HG02759 (cell line): Measurements from ENCODE around the gene CREB3L1.
A peak's percentile ranks its signal among the peaks of the same experiment; 100 is the strongest.

Source experiments
- ATAC-seq: cut with Tn5 transposase; IDR thresholded peaks from one replicate; pipeline ENCODE4 v1.9.1; 2021; ENCODE audit warnings: mild to moderate bottlenecking, moderate library complexity; ENCODE audit not compliant: unreplicated experiment

The CREB3L1 gene

GRCh38 chr11:46321757-46322156 lies 44.3 kb downstream of the CREB3L1 start:
- no peak for ATAC-seq

GRCh38 chr11:46322759-46323158 lies 45.3 kb downstream of the CREB3L1 start:
- no peak for ATAC-seq

GRCh38 chr11:46326813-46327416 lies 49.5 kb downstream of the CREB3L1 start:
- no peak for ATAC-seq

- no peak for ATAC-seq
Observed at GRCh38 chr11:46327829-46328228, 50.4 kb downstream of the CREB3L1 start.

- ATAC-seq = no peak
Observed at GRCh38 chr11:46330154-46330553, 52.7 kb downstream of the CREB3L1 start.

GRCh38 chr11:46330563-46331281 lies 53.3 kb downstream of the CREB3L1 start:
- no peak for ATAC-seq

GRCh38 chr11:46331282-46331984 lies 54.0 kb downstream of the CREB3L1 start:
- ATAC-seq = no peak

- ATAC-seq = peak; percentile 10
Observed at GRCh38 chr11:46332093-46332567, 54.7 kb downstream of the CREB3L1 start.

GRCh38 chr11:46332568-46333393 lies 55.3 kb downstream of the CREB3L1 start:
- peak; percentile 59 for ATAC-seq

- no peak for ATAC-seq
Observed at GRCh38 chr11:46333394-46333947, 56.0 kb downstream of the CREB3L1 start.

- ATAC-seq = no peak
Observed at GRCh38 chr11:46334211-46334610, 56.7 kb downstream of the CREB3L1 start.

GRCh38 chr11:46335271-46335670 lies 57.8 kb downstream of the CREB3L1 start:
- ATAC-seq = no peak

GRCh38 chr11:46335890-46336562 lies 58.6 kb downstream of the CREB3L1 start:
- no peak for ATAC-seq

GRCh38 chr11:46336563-46337180 lies 59.2 kb downstream of the CREB3L1 start:
- ATAC-seq = no peak

- no peak for ATAC-seq
Observed at GRCh38 chr11:46337626-46338345, 60.3 kb downstream of the CREB3L1 start.

GRCh38 chr11:46338636-46338987 lies 61.1 kb downstream of the CREB3L1 start:
- ATAC-seq = no peak

GRCh38 chr11:46338988-46339666 lies 61.7 kb downstream of the CREB3L1 start:
- ATAC-seq = no peak

GRCh38 chr11:46339816-46340215 lies 62.4 kb downstream of the CREB3L1 start:
- no peak for ATAC-seq

GRCh38 chr11:46341454-46341853 lies 64.0 kb downstream of the CREB3L1 start:
- no peak for ATAC-seq
